Raji (cell line): Measurements from ENCODE around the gene RYR3.

Experiments
- POLR2A ChIP-seq: IDR thresholded peaks from 2 replicates; pipeline ENCODE4 v1.6.1; 2011; ENCODE audit warnings: low read depth, low read length, control low read depth; ENCODE audit not compliant: insufficient read depth

The RYR3 gene

GRCh38 chr15:33357845-33358244 lies 47.1 kb downstream of the RYR3 start:
- TF ChIP-seq POLR2A = no peak

DNA sequence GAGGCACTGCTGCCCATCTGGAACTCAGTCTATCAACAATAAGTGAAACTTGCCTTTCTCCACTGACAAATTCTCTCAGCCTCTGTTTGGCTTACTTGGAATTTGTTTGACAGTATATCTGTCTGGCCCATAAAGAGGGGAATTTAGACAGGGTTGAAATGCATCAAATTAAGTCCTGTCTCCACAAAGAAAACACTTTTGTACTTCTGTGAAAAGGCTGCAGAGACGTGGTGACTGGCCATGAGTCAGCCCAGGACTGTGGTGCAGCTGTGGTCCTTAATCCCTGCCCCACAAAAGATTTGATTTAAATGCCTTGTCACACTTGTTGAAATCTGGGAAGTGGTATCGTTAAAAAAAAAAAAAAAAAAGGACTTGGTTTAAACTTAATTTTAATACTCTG lies 47.5 kb downstream of the RYR3 start:
- no peak for TF ChIP-seq POLR2A

- no peak for TF ChIP-seq POLR2A
Observed at GRCh38 chr15:33360886-33361285, 50.1 kb downstream of the RYR3 start.

- TF ChIP-seq POLR2A = no peak
Observed at GRCh38 chr15:33369941-33370622, 59.3 kb downstream of the RYR3 start.

- no peak for TF ChIP-seq POLR2A
Observed at GRCh38 chr15:33370623-33371020, 59.9 kb downstream of the RYR3 start.

DNA sequence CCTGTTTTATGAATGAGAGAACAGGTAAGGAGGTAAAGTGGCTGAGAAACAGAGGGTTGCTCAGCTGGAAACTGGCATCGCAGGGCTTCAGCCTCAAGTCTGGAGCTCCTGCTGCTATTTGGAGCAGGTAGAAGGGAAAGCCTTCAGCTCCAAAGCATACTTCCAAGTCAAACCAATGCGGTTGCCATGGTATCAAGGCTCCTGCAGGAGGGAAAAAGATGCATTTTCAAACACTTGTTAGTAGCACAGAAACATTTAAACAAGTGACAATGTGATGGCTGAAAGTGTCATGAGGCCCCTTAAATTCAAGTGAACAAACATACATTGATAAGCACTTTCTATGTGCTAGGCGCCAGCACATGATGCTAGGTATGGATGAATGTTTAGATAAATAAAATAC lies 60.4 kb downstream of the RYR3 start:
- no peak for TF ChIP-seq POLR2A

GRCh38 chr15:33374226-33374914 lies 63.6 kb downstream of the RYR3 start:
- no peak for TF ChIP-seq POLR2A

GRCh38 chr15:33375236-33375635 lies 64.5 kb downstream of the RYR3 start:
- no peak for TF ChIP-seq POLR2A

GRCh38 chr15:33377204-33377603 lies 66.4 kb downstream of the RYR3 start:
- no peak for TF ChIP-seq POLR2A

GRCh38 chr15:33378866-33379480 lies 68.2 kb downstream of the RYR3 start:
- no peak for TF ChIP-seq POLR2A

GRCh38 chr15:33380406-33380805 lies 69.6 kb downstream of the RYR3 start:
- TF ChIP-seq POLR2A = no peak

DNA sequence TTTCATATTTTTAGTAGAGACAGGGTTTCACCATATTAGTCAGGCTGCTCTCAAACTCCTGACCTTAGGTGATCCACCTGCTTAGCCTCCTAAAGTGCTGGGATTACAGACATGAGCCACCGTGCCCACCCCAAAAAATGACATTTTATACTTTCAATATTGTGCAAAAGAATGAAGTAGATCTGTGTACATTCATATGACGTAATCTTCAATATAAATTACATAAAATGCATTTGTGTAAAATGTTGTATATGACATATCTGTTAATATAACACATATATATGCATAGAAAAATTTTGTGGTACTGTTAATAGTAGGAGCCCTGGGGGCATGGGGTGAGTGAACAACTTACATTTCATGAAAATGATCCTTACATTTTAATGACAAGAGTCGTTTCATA lies 71.7 kb downstream of the RYR3 start:
- no peak for TF ChIP-seq POLR2A

GRCh38 chr15:33384307-33384706 lies 73.5 kb downstream of the RYR3 start:
- no peak for TF ChIP-seq POLR2A

DNA sequence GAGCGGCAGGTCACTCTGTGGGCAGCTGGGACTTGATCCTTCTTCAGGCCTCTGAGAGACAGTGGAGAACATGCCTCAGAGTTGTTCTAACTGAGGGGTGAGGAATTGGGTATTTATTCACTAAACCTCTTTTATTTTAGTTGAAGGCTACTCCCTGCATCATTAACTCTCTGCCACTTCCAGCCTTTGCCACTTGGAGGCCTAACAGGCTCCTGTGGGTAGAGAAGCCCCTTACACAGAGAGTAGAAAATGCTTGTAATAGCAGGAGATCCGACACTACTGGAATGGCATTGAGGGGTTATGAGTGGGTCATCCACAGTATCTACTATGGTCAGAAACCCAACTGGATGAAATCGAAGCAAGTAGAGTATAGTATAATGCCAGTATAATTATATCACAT lies 81.7 kb downstream of the RYR3 start:
- no peak for TF ChIP-seq POLR2A

DNA sequence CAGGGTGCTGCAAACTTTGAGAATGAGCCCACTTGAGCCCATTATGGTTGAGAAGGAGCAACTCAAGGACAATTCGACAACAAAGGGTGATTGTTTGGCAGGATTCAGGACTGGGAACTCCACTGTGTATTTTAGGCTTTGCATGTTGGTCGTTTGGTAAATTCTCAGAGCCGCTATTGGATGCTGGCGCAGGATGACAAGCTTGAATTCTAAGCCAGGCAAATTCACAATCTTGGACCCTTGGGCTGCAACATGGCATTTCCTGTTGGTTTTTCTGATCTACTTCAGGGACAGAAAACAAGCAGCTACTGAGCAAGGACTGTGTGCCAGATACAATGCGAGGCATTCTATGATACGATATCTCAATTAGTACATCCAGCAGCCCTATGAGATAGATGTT lies 82.8 kb downstream of the RYR3 start:
- no peak for TF ChIP-seq POLR2A

- TF ChIP-seq POLR2A = no peak
Observed at GRCh38 chr15:33395321-33395720, 84.6 kb downstream of the RYR3 start.
